H1 (cell line): ENCODE data around the gene SRPX2. TPM values are rescaled to one million over a fixed set of nuclear protein-coding genes. Genes with fewer than 3 reads are reported as not detected.

Experiments
- CTCF ChIA-PET: fragments of 300-600 bp; sonication (Branson Sonifier 250); formaldehyde crosslinking; loops from one replicate; lab custom pipeline; 2021; ENCODE audit not compliant: partially characterized antibody; lab: Charles Lee
- POLR2A ChIA-PET: fragments of 300-600 bp; sonication (Branson Sonifier 250); formaldehyde crosslinking; loops from one replicate; lab custom pipeline; 2021; ENCODE audit warnings: inconsistent platforms; ENCODE audit not compliant: partially characterized antibody; lab: Charles Lee
- DNase-seq, 2 experiments: peaks; one replicate each; pipeline versions ENCODE4 v3.0.0 to v3.0.0-alpha.2; 2010 to 2022; ENCODE audit warnings: low spot score in 2 of 2, low read depth in 1 of 2, mixed read lengths in 1 of 2
- FAIRE-seq: peaks from 2 replicates; lab custom pipeline; 2011; peaks lifted over from hg19 to GRCh38; lab: Jason Lieb, UNC
- H2AFZ ChIP-seq: 2 replicates; pipeline ENCODE4 v1.8.1; 2012; ENCODE audit warnings: low read length, inconsistent platforms
- H2AK5ac ChIP-seq: 2 replicates; pipeline ENCODE4 v1.6.1; 2013; ENCODE audit warnings: low read depth, low read length
- H2BK120ac ChIP-seq: replicated peaks from 2 replicates; pipeline ENCODE3; 2013; ENCODE audit warnings: low read depth, low read length, inconsistent platforms
- H2BK12ac ChIP-seq: 2 replicates; pipeline ENCODE4 v1.6.1; 2013; ENCODE audit warnings: low read depth, low read length
- H2BK15ac ChIP-seq: 2 replicates; pipeline ENCODE4 v1.6.1; 2013; ENCODE audit warnings: low read length
- H2BK20ac ChIP-seq: 2 replicates; pipeline ENCODE4 v1.6.1; 2013; ENCODE audit warnings: low read length
- H2BK5ac ChIP-seq: 2 replicates; pipeline ENCODE4 v1.6.1; 2013; ENCODE audit warnings: low read depth, low read length
- H3K14ac ChIP-seq: 2 replicates; pipeline ENCODE4 v1.6.1; 2013; ENCODE audit warnings: inconsistent platforms; ENCODE audit not compliant: insufficient read length
- H3K18ac ChIP-seq: 2 replicates; pipeline ENCODE4 v1.6.1; 2013; ENCODE audit warnings: low read length; ENCODE audit errors: extremely low read depth
- H3K23ac ChIP-seq: 2 replicates; pipeline ENCODE4 v1.6.1; 2013; ENCODE audit warnings: inconsistent platforms; ENCODE audit not compliant: insufficient read length
- H3K23me2 ChIP-seq: 2 replicates; pipeline ENCODE4 v1.6.1; 2013; ENCODE audit warnings: low read depth, low read length
- H3K27ac ChIP-seq: 2 replicates; pipeline ENCODE4 v1.6.1; 2011; ENCODE audit warnings: low read depth, low read length, inconsistent platforms
- H3K27me3 ChIP-seq, 4 experiments: replicated peaks in 1 of 4; 1 replicate in 1 of 4; 2 replicates in 3 of 4; pipeline versions ENCODE4 v1.6.1 to v1.8.1; 2011 to 2013; ENCODE audit warnings: low read length in 3 of 4, mild to moderate bottlenecking in 3 of 4, inconsistent platforms in 2 of 4, mixed read lengths in 2 of 4, moderate library complexity in 1 of 4; ENCODE audit not compliant: control insufficient read depth in 3 of 4, insufficient read depth in 3 of 4; ENCODE audit errors: extremely low read depth in 1 of 4
- H3K36me3 ChIP-seq, 4 experiments: 2 replicates each; pipeline versions ENCODE4 v1.6.1 to v1.8.1; 2011 to 2013; ENCODE audit warnings: mild to moderate bottlenecking in 4 of 4, low read length in 3 of 4, moderate library complexity in 2 of 4, control low read depth in 1 of 4, inconsistent platforms in 1 of 4; ENCODE audit not compliant: insufficient read depth in 4 of 4, control insufficient read depth in 2 of 4
- H3K4ac ChIP-seq: replicated peaks from 2 replicates; pipeline ENCODE3; 2013; ENCODE audit warnings: low read length, low read depth, mixed read lengths, inconsistent platforms; ENCODE audit not compliant: insufficient read length
- H3K4me1 ChIP-seq, 4 experiments: replicated peaks in 1 of 4; 1 replicate in 1 of 4; 2 replicates in 3 of 4; pipeline versions ENCODE4 v1.6.1 to v1.8.1; 2011 to 2013; ENCODE audit warnings: low read length in 3 of 4, inconsistent platforms in 2 of 4, mixed read lengths in 1 of 4; ENCODE audit not compliant: insufficient read depth in 4 of 4, control insufficient read depth in 3 of 4
- H3K4me2 ChIP-seq, 2 experiments: 2 replicates each; pipeline versions ENCODE4 v1.6.1 to v1.8.1; 2011 to 2013; ENCODE audit warnings: low read depth in 2 of 2, low read length in 2 of 2, control low read depth in 1 of 2, inconsistent platforms in 1 of 2, mild to moderate bottlenecking in 1 of 2; ENCODE audit not compliant: insufficient read depth in 1 of 2
- H3K4me3 ChIP-seq, 4 experiments: fragments of 200-600, 300-600 bp in 1 of 4; sonication (generic), shearing (Covaris generic), sonication (Bioruptor Twin) in 1 of 4; 2 replicates each; pipeline versions ENCODE4 v1.5.1 to v1.8.1; 2011 to 2016; ENCODE audit warnings: low read length in 4 of 4, low read depth in 3 of 4, control low read depth in 2 of 4, inconsistent platforms in 2 of 4, mild to moderate bottlenecking in 2 of 4, mixed read lengths in 1 of 4, moderate library complexity in 1 of 4; ENCODE audit not compliant: insufficient read depth in 2 of 4; ENCODE audit errors: extremely low read depth in 1 of 4
- H3K56ac ChIP-seq: replicated peaks from 2 replicates; pipeline ENCODE3; 2013; ENCODE audit warnings: low read depth, mild to moderate bottlenecking, mixed read lengths, low read length, inconsistent platforms; ENCODE audit not compliant: insufficient read length
- H3K79me1 ChIP-seq: 2 replicates; pipeline ENCODE4 v1.6.1; 2013; ENCODE audit warnings: low read depth, low read length, control low read depth
- H3K79me2 ChIP-seq, 2 experiments: 2 replicates each; pipeline versions ENCODE4 v1.6.1 to v1.8.1; 2012 to 2013; ENCODE audit warnings: low read length in 2 of 2, mild to moderate bottlenecking in 2 of 2, inconsistent platforms in 1 of 2; ENCODE audit not compliant: insufficient read depth in 2 of 2, control insufficient read depth in 1 of 2
- H3K9ac ChIP-seq, 4 experiments: replicated peaks in 1 of 4; 1 replicate in 1 of 4; 2 replicates in 3 of 4; pipeline versions ENCODE4 v1.6.1 to v1.8.1; 2011 to 2013; ENCODE audit warnings: low read depth in 3 of 4, low read length in 3 of 4, control low read depth in 2 of 4, mild to moderate bottlenecking in 2 of 4, moderate library complexity in 2 of 4, inconsistent platforms in 1 of 4; ENCODE audit errors: extremely low read depth in 1 of 4
- H3K9me3 ChIP-seq, 2 experiments: 2 replicates each; pipeline versions ENCODE4 v1.6.1 to v1.8.1; 2012 to 2013; ENCODE audit warnings: mild to moderate bottlenecking in 2 of 2, moderate library complexity in 2 of 2, control low read depth in 1 of 2, inconsistent platforms in 1 of 2, low read depth in 1 of 2, low read length in 1 of 2, mixed read lengths in 1 of 2; ENCODE audit not compliant: insufficient read depth in 2 of 2
- H4K20me1 ChIP-seq, 2 experiments: replicated peaks in 1 of 2; 2 replicates each; pipeline versions ENCODE3 to v1.8.1; 2011 to 2013; ENCODE audit warnings: inconsistent platforms in 2 of 2, low read length in 2 of 2, mild to moderate bottlenecking in 1 of 2; ENCODE audit not compliant: insufficient read depth in 2 of 2, control insufficient read depth in 1 of 2
- H4K5ac ChIP-seq: 2 replicates; pipeline ENCODE4 v1.6.1; 2013; ENCODE audit warnings: low read length, low read depth, mixed read lengths, inconsistent platforms; ENCODE audit not compliant: insufficient read length
- H4K8ac ChIP-seq: 2 replicates; pipeline ENCODE4 v1.8.0; 2013; ENCODE audit warnings: mild to moderate bottlenecking, moderate library complexity, low read length, inconsistent platforms; ENCODE audit not compliant: insufficient read depth; ENCODE audit errors: extremely low read depth
- H4K91ac ChIP-seq: replicated peaks from 2 replicates; pipeline ENCODE3; 2013; ENCODE audit warnings: low read length, mixed read lengths, inconsistent platforms; ENCODE audit not compliant: insufficient read length
- ATF2 ChIP-seq: IDR thresholded peaks from 2 replicates; pipeline ENCODE4 v1.6.1; 2012; ENCODE audit warnings: low read length, inconsistent platforms
- FOSL1 ChIP-seq: IDR thresholded peaks from 2 replicates; pipeline ENCODE4 v1.6.1; 2011; ENCODE audit warnings: mild to moderate bottlenecking, low read depth, low read length, moderate library complexity; ENCODE audit not compliant: insufficient read depth
- KDM5A ChIP-seq: fragments of 200-600 bp; IDR thresholded peaks from 2 replicates; pipeline ENCODE4 v1.7.1; 2012; ENCODE audit warnings: mild to moderate bottlenecking, low read length, inconsistent platforms, mixed read lengths
- NRF1 ChIP-seq: IDR thresholded peaks from 2 replicates; pipeline ENCODE4 v1.6.1; 2011; ENCODE audit warnings: mild to moderate bottlenecking, low read depth, low read length, improper control_type of control experiment
- RBBP5 ChIP-seq: IDR thresholded peaks from 2 replicates; pipeline ENCODE4 v1.7.1; 2012; ENCODE audit warnings: low read depth, mild to moderate bottlenecking, inconsistent platforms, low read length, moderate library complexity, borderline replicate concordance
- SIN3A ChIP-seq, 2 experiments: IDR thresholded peaks in 1 of 2; conservative IDR thresholded peaks in 1 of 2; 2 replicates each; pipeline ENCODE4 v1.6.1; 2011 to 2012; ENCODE audit warnings: low read length in 2 of 2, improper control_type of control experiment in 1 of 2, low read depth in 1 of 2, mild to moderate bottlenecking in 1 of 2
- SP1 ChIP-seq: IDR thresholded peaks from 2 replicates; pipeline ENCODE4 v1.6.1; 2011; ENCODE audit warnings: low read depth, low read length
- WGBS, 2 experiments: shearing (Covaris generic) in 1 of 2; methylation state at CpG; one replicate each; pipeline versions ENCODE4 v1.1.6 to v1.1.7; 2013 to 2015; ENCODE audit warnings: low lambda C conversion rate in 2 of 2, mixed read lengths in 2 of 2, inconsistent platforms in 1 of 2, low coverage in 1 of 2, missing lambda C conversion rate in 1 of 2; ENCODE audit not compliant: insufficient replicate concordance in 2 of 2, insufficient coverage in 1 of 2, insufficient read length in 1 of 2; ENCODE audit errors: extremely low coverage in 1 of 2, missing lambda C conversion rate in 1 of 2; 5-methylcytosine and 5-hydroxymethylcytosine counted together
- polyA plus RNA-seq, 7 experiments: library from polyadenylated mRNA; depleted of rRNA in 3 of 7; stranded (reverse) in 5 of 7; unstranded in 2 of 7; fragments of >200 nt in 5 of 7; fragments of 200-250 nt in 2 of 7; gene quantifications; 1 replicate in 5 of 7; 2 replicates in 1 of 7; 4 replicates in 1 of 7; pipeline versions ENCODE4 v1.2.1 to v1.2.3, GENCODE V29; 2011 to 2013; ENCODE audit warnings: missing spikeins in 2 of 7, mixed read lengths in 2 of 7
- total RNA-seq: library from RNA; stranded (reverse); fragmentation: NEBNext Ultra II Directional; extraction: Animal tissue kit (Norgen Biotek cat#: 25700); gene quantifications from 2 replicates; pipeline ENCODE4 v1.2.1, GENCODE V29; 2021

Gene SRPX2
- total and polyA plus RNA-seq, 2 of the 8 experiments (the other 6 are each of a cell fraction or from before 2014, with no cell fraction given): not detected

GRCh38 chrX:100645106-100645505 is 1.1 kb downstream of the SRPX2 start:
- H2BK5ac ChIP-seq: no peak overlapping the region
- H3K27ac ChIP-seq: no peak overlapping the region
- no peak overlapping the region for H4K5ac ChIP-seq
- CTCF ChIA-PET: interaction anchor here (1.5 to 1.7 kb wide), 2 partner anchors 8 to 133 kb away, joined by 5 read pairs; partner anchors contain the start of gene TSPAN6
- no peak overlapping the region for H3K9ac ChIP-seq
- no peaks in the 10 kb centered on the region for H4K20me1 ChIP-seq
- H3K79me1 ChIP-seq: no peaks in the 10 kb centered on the region
- no peaks in the 10 kb centered on the region for H3K23me2 ChIP-seq
- H2BK120ac ChIP-seq: no peak overlapping the region
- WGBS, 2 experiments: 86% methylated on average over 1 of the region's 4 CpGs; no CpG with 5 or more reads in 1 of the 2 experiments
- no peak overlapping the region for H3K23ac ChIP-seq
- H3K4me3 ChIP-seq: no peak overlapping the region
- no peak overlapping the region for H3K18ac ChIP-seq
- POLR2A ChIA-PET: no interaction called here
- FAIRE-seq (no peak), DNase-seq (no peak)
- H3K14ac ChIP-seq: no peak overlapping the region
- H4K91ac ChIP-seq: no peak overlapping the region
- H3K79me2 ChIP-seq: no peaks in the 10 kb centered on the region
- H2AK5ac ChIP-seq: no peak overlapping the region
- no peak overlapping the region for H3K4me2 ChIP-seq
- no peak overlapping the region for H2BK20ac ChIP-seq
- H3K4ac ChIP-seq: no peak overlapping the region
- no peak overlapping the region for H2BK12ac ChIP-seq
- TF ChIP-seq FOSL1 (no peak), RBBP5 (no peak), KDM5A (no peak), SIN3A (conservative IDR thresholded peaks at IDR 0.05 in 1 of 2, IDR thresholded peaks at IDR 0.05 in 1 of 2; ENCODE audit: low read depth in 1 of 2, low read length in 2 of 2) (no peak), NRF1 (no peak), SP1 (no peak), ATF2 (no peak)
- no peaks in the 10 kb centered on the region for H3K9me3 ChIP-seq
- no peak overlapping the region for H2AFZ ChIP-seq
- H3K56ac ChIP-seq: no peak overlapping the region
- H3K36me3 ChIP-seq: no peaks in the 10 kb centered on the region
- H3K4me1 ChIP-seq: peaks cover 0 to 10% (median 4%) of the 10 kb centered on the region in 4 experiments; a peak in 3 of 7 replicates
- H4K8ac ChIP-seq: no peak overlapping the region
- H2BK15ac ChIP-seq: no peak overlapping the region
- no peaks in the 10 kb centered on the region for H3K27me3 ChIP-seq
